Measurements from ENCODE around the gene PPP1R15B.

The PPP1R15B gene

GRCh38 chr1:204366759-204367158, 44.9 kb downstream of the PPP1R15B start:
- DNase-seq (ENCODE audit: low spot score) = no peak

- peak; percentile 73 for DNase-seq (ENCODE audit: low spot score)
Measured at GRCh38 chr1:204363335-204364114, 48.1 kb downstream of the PPP1R15B start.

GRCh38 chr1:204362984-204363334, 48.7 kb downstream of the PPP1R15B start:
- DNase-seq (ENCODE audit: low spot score) = no peak

- no peak for DNase-seq (ENCODE audit: low spot score)
Measured at GRCh38 chr1:204361781-204362180, 49.8 kb downstream of the PPP1R15B start.

- no peak for DNase-seq (ENCODE audit: low spot score)
Measured at GRCh38 chr1:204361341-204361771, 50.3 kb downstream of the PPP1R15B start.

GRCh38 chr1:204360314-204360713, 51.3 kb downstream of the PPP1R15B start:
- no peak for DNase-seq (ENCODE audit: low spot score)

GRCh38 chr1:204359474-204360255, 52.0 kb downstream of the PPP1R15B start, which contains the start of gene PLEKHA6:
PLEKHA6 (minus strand) TSS chr1:204359929; CDS start chr1:204273727, 86,202 bp downstream.
- no peak for DNase-seq (ENCODE audit: low spot score)

GRCh38 chr1:204359131-204359473, 52.5 kb downstream of the PPP1R15B start:
- DNase-seq (ENCODE audit: low spot score) = no peak

- no peak for DNase-seq (ENCODE audit: low spot score)
Measured at GRCh38 chr1:204358605-204359004, 53.0 kb downstream of the PPP1R15B start.

- DNase-seq (ENCODE audit: low spot score) = no peak
Measured at GRCh38 chr1:204357551-204358490, 53.8 kb downstream of the PPP1R15B start.

GRCh38 chr1:204356997-204357396, 54.6 kb downstream of the PPP1R15B start:
- DNase-seq (ENCODE audit: low spot score) = no peak

GRCh38 chr1:204355913-204356312, 55.7 kb downstream of the PPP1R15B start:
- DNase-seq (ENCODE audit: low spot score) = no peak

- DNase-seq (ENCODE audit: low spot score) = no peak
Measured at GRCh38 chr1:204354579-204354978, 57.0 kb downstream of the PPP1R15B start.

Measured in hematopoietic multipotent progenitor cell treated with erythropoietin and hydrocortisone succinate and interleukin-3 and kit ligand, for 17 days (in vitro differentiated cells).